ENCODE data around the gene SLC9A2.

The SLC9A2 gene

DNA sequence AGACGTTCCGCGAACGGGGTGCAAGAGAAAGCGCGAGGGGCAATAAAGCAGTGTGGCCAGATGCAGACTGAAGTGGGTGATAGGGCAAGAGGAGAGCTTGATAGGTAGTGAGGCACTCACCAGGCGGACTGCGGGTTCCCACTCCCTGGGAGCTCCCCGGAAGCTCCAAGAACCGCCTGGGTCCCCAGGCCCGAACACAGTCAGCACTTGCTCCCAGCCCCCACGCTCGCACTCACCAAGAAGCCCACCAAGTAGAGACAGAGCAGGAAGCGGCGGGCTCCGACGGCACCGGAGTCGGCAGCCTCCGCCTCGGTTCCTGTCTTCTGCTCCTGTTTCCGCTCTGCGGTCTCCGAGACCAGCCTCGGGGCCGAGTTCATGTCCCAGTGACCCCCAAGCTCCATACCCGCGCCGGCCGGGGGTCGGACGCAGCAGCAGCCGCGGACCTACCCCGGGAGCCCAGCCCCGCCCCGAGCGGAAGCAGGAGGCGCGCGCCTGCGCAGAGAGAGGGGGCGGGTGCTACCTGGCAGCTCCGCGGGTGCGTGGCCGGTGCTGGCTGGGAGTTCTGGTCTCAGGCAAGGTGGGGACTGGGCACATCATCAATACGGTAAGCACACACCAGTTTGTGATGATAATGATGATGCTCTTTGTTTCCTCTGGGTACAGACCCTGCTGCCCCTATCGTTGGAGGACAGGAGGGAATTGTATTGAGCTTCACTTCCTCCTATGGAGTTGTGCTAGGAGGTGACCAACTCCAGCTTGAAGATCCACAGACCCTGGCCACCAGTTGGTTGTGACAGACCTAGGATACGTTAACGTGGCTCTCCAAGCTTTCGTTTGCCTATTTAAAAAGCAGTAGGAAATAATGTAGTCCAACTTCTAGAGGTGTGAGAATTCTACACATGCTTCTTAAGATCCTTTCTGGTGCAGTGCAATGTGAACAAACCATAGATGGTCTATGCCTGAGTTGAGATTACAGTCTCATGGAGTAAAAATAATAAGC, 117.4 kb downstream of the SLC9A2 start:
- peak overlapping the region; percentile 90 to 92 for H3K27ac Mint-ChIP-seq

DNA sequence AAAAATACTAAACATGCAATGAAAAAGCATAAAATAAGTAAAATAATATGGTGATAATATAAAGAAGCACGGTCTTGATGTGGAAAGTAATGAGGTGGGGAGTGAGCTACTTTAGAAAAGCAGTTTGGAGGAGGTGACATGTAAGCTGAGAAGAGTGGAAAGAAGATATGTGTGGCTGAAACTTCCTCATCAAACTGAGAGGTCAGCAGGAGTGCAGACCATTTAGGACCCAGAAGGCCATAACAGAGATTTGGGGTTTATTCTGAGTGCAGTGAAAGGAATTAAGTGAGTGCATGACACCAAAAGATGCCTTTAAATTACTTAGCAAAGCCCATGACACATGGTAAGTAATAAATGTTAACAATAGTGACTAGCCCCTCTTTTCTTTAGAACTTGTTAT, 118.1 kb downstream of the SLC9A2 start:
- ATAC-seq (replicated peaks) (no peak), DNase-seq (no peak)
- no peaks in the 10 kb centered on the region for H3K9me3 Mint-ChIP-seq
- H3K27ac Mint-ChIP-seq = peak overlapping the region in 1 of 2 donors; percentile 90
- peaks cover 32% of the 10 kb centered on the region in 2 donors for H3K4me1 Mint-ChIP-seq (ENCODE audit: low read depth in 2 of 2)
- H3K27me3 Mint-ChIP-seq = no peaks in the 10 kb centered on the region
- H3K36me3 Mint-ChIP-seq (ENCODE audit: insufficient read depth) = peaks cover 7% of the 10 kb centered on the region
- peak overlapping the region; percentile 94 to 97 for H3K4me3 Mint-ChIP-seq

More for the DNA sequence above, 117.4 kb downstream of the SLC9A2 start:
- DNase-seq (peak; percentile 76 to 81 (median 78)), ATAC-seq (replicated peaks) (peak; percentile 88)
- H3K27me3 Mint-ChIP-seq = no peaks in the 10 kb centered on the region
- peak overlapping the region; percentile 94 to 97 for H3K4me3 Mint-ChIP-seq
- peaks cover 7% of the 10 kb centered on the region for H3K36me3 Mint-ChIP-seq (ENCODE audit: insufficient read depth)
- peaks cover 32% of the 10 kb centered on the region in 2 donors for H3K4me1 Mint-ChIP-seq (ENCODE audit: low read depth in 2 of 2)
- no peaks in the 10 kb centered on the region for H3K9me3 Mint-ChIP-seq

DNA sequence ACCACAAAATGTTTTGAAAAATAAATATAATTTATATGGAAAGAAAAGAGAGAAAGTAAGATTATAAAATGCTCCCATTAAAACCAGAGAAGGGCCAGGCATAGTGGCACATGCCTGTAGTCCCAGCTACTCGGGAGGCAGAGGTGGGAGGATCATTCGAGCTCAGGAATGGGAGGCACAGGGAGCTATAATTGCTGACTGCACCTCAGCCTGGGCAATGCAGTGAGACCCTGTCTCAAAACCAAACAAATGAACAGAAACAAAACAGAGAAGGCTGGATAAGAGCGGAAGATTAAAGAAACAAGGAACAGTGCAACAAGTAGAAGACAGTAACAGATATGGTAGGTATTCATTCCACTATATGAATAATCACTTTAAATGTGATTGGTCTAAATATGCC, 123.9 kb downstream of the SLC9A2 start:
- Mint-ChIP-seq H3K27me3 (no peaks in the 10 kb centered on the region), H3K27ac (no peak overlapping the region), H3K36me3 (ENCODE audit: insufficient read depth) (no peaks in the 10 kb centered on the region), H3K9me3 (no peaks in the 10 kb centered on the region), H3K4me3 (no peak overlapping the region), H3K4me1 (ENCODE audit: low read depth in 2 of 2) (peaks cover 0 to 4% of the 10 kb centered on the region in 2 donors)
- no peak for ATAC-seq (replicated peaks)
- no peak for DNase-seq

DNA sequence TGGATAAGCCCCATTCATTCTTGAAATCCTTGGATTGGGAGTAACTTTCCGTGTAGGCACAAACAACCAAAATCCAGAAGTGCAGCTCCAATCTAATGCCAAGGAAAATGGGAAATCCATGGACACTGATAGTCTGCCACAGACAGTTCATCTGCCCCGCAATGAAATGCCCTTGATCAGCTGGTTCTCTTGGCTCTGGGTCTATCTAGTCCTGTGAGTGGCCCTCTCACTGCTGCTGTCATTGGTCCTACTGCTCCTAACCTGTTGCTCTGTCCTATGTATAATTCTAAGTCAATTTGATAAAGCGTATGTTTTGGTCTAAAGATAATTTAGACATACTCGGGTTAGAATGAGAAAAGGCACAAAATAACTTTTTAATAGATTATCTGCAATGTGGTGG, 128.8 kb downstream of the SLC9A2 start:
- no peaks in the 10 kb centered on the region for H3K36me3 Mint-ChIP-seq (ENCODE audit: insufficient read depth)
- no peak overlapping the region for H3K4me3 Mint-ChIP-seq
- ATAC-seq (replicated peaks) (no peak), DNase-seq (no peak)
- H3K27ac Mint-ChIP-seq = no peak overlapping the region
- H3K9me3 Mint-ChIP-seq = no peaks in the 10 kb centered on the region
- H3K27me3 Mint-ChIP-seq = no peaks in the 10 kb centered on the region
- H3K4me1 Mint-ChIP-seq (ENCODE audit: low read depth in 2 of 2) = peaks cover 0 to 2% of the 10 kb centered on the region in 2 donors

DNA sequence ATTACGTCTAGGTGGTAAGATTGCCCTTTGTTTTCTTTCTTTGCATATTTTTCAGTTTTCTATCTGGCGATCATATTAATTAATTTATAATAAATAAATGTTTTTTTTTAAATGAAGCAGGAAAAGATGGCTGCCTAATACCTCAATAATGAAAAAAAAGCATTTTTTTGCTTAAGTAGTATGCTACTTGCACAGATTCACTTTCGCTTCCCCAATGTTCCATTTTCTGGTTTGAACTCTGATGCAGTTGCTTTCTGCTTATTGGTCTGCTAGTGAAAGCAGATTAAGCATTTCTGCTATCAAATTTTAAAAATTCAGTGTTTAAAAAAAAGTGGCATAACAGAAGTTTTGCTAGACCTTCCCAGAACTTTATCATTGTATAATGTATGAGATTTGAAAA, 130.6 kb downstream of the SLC9A2 start:
- no peaks in the 10 kb centered on the region for H3K9me3 Mint-ChIP-seq
- DNase-seq (no peak), ATAC-seq (replicated peaks) (no peak)
- H3K27ac Mint-ChIP-seq = no peak overlapping the region
- no peaks in the 10 kb centered on the region for H3K36me3 Mint-ChIP-seq (ENCODE audit: insufficient read depth)
- no peaks in the 10 kb centered on the region for H3K27me3 Mint-ChIP-seq
- H3K4me3 Mint-ChIP-seq = no peak overlapping the region
- peaks cover 0 to 2% of the 10 kb centered on the region in 2 donors for H3K4me1 Mint-ChIP-seq (ENCODE audit: low read depth in 2 of 2)

DNA sequence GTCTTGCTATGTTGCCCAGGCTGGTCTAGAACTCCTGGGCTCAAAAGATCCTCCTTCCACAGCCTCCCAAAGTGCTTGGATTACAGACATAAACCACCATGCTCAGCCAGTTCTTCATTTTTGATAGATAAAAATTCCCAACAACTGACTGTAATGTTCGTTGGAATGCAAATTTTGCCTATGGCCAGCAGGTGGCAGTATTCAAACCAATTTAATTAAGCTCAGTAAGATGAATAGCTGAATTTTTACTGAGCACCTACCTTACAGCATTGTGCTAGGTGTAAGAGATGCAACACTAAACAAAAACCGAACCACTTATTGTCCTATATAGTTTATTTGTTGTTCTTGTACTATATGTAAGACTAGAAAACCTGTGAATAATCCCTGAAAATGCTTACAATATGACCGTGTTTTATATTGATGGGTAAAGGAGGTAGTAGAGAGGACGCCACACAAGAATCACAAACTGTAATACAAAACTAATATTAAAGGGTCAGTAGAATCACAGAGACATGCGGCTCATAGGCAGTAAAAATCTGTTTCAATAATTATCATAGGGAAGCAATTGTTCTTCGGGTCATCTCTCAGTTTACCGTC, 134.3 kb downstream of the SLC9A2 start:
- peaks cover 0 to 5% of the 10 kb centered on the region in 2 donors for H3K4me1 Mint-ChIP-seq (ENCODE audit: low read depth in 2 of 2)
- DNase-seq = peak in 2 of 3 experiments; percentile 18 to 22
- ATAC-seq (replicated peaks) = peak; percentile 40
- H3K4me3 Mint-ChIP-seq = no peak overlapping the region
- no peaks in the 10 kb centered on the region for H3K27me3 Mint-ChIP-seq
- H3K9me3 Mint-ChIP-seq = peaks cover 0 to 2% of the 10 kb centered on the region in 2 donors
- H3K27ac Mint-ChIP-seq = no peak overlapping the region
- no peaks in the 10 kb centered on the region for H3K36me3 Mint-ChIP-seq (ENCODE audit: insufficient read depth)

DNA sequence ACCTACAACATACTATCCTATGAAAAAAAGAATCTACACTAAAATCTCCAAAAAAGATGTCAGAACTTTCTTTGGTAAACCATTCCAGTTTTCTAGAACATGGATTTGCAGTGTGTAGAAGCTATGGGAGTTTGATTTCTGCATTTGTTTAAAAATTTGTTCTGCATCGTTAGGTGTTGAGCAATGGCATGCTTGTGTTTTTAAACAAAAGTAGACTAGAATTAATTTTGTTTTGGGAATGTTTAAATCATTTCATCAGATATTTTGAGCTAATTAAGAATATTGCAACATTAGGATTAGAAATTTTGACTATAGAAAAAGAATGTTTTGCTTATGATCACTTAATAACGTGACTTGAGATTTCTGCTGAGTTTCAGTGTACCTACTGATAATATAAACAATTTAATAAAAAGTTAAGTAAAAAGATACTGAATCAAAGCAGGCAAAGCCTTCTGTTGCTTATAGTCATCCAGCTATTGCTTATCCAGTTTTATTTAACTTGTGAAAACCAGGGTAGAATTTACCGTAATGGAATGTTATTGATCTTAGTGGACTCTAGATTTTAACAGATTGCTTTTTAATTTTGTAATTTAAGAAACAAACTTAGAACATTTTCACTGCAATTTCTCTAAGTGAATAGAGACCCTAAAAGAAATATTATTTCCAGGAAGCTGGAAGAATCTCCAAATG, 135.2 kb downstream of the SLC9A2 start:
- Mint-ChIP-seq H3K27me3 (no peaks in the 10 kb centered on the region), H3K9me3 (peaks cover 0 to 2% of the 10 kb centered on the region in 2 donors), H3K4me1 (ENCODE audit: low read depth in 2 of 2) (peaks cover 0 to 5% of the 10 kb centered on the region in 2 donors), H3K27ac (no peak overlapping the region), H3K36me3 (ENCODE audit: insufficient read depth) (no peaks in the 10 kb centered on the region), H3K4me3 (no peak overlapping the region)
- DNase-seq = no peak
- no peak for ATAC-seq (replicated peaks)

DNA sequence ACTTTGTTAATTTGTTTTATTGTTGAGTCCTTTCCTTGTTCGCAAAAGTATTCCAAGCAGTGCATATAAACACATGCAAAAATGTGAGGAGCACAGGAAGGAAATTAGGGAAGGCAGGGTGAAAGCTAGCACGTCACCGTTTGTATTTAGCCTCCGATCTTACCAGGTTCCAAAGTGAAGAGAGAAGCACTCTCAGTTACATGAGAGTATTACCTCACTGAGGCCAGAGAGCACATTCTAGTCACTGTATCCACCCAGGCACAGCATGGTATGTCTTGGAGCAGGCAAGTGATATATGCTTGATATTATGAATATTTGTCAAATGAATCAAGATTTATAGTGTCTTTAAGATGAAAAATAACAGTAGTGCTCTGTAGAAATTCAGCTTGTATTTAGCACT, 135.9 kb downstream of the SLC9A2 start:
- no peak for DNase-seq
- Mint-ChIP-seq H3K4me3 (no peak overlapping the region), H3K27ac (no peak overlapping the region), H3K36me3 (ENCODE audit: insufficient read depth) (no peaks in the 10 kb centered on the region), H3K27me3 (no peaks in the 10 kb centered on the region), H3K9me3 (peaks cover 0 to 2% of the 10 kb centered on the region in 2 donors), H3K4me1 (ENCODE audit: low read depth in 2 of 2) (peaks cover 0 to 5% of the 10 kb centered on the region in 2 donors)
- no peak for ATAC-seq (replicated peaks)

DNA sequence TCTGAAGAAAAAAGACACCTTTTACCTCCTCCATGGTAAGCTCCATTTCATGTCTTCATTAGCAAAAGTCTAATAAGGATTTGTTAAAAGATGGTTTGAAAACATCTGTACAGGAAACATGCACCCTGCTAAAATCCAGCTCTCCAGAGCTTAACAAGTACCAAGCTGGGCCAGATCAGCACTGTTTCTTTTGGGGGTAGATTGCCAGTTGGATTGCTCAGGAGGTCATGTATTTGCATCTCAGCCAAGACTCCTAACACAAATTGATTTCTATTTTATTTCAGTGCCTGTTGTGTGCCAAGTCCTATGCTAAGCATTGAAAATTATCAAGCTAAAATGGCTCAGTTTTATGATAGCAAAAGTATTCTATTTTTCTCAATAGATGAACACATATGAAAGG, 139.1 kb downstream of the SLC9A2 start:
- Mint-ChIP-seq H3K9me3 (peaks cover 0 to 2% of the 10 kb centered on the region in 2 donors), H3K4me1 (ENCODE audit: low read depth in 2 of 2) (peaks cover 0 to 5% of the 10 kb centered on the region in 2 donors), H3K27ac (no peak overlapping the region), H3K27me3 (no peaks in the 10 kb centered on the region), H3K36me3 (ENCODE audit: insufficient read depth) (no peaks in the 10 kb centered on the region), H3K4me3 (no peak overlapping the region)
- ATAC-seq (replicated peaks) (no peak), DNase-seq (no peak)
